GM19099 (cell line): ENCODE data around the gene QPRT.

Source experiments
- POLR2A ChIP-seq: IDR thresholded peaks from 3 replicates; pipeline ENCODE4 v1.6.1; 2011; ENCODE audit warnings: low read depth; ENCODE audit not compliant: insufficient read length; ENCODE audit errors: extremely low read depth

The QPRT gene

GRCh38 chr16:29737713-29738112 is 58.7 kb downstream of the QPRT start:
- no peak for TF ChIP-seq POLR2A

- no peak for TF ChIP-seq POLR2A
Measured at GRCh38 chr16:29738514-29738913, 59.5 kb downstream of the QPRT start.

- TF ChIP-seq POLR2A, result no peak
Measured at GRCh38 chr16:29742683-29743275, 63.8 kb downstream of the QPRT start.

- TF ChIP-seq POLR2A, result no peak
Measured at GRCh38 chr16:29743475-29743826, 64.5 kb downstream of the QPRT start.

GRCh38 chr16:29743827-29744531 is 65.0 kb downstream of the QPRT start:
- TF ChIP-seq POLR2A, result no peak

- no peak for TF ChIP-seq POLR2A
Measured at GRCh38 chr16:29744541-29745101, 65.6 kb downstream of the QPRT start.

GRCh38 chr16:29745121-29745852 is 66.3 kb downstream of the QPRT start:
- TF ChIP-seq POLR2A, result no peak

GRCh38 chr16:29745853-29746345 is 66.9 kb downstream of the QPRT start, which contains the start of gene C16orf54:
Gene C16orf54, minus strand, starts transcription at chr16:29745990. Its CDS starts 1,039 bp downstream, at chr16:29744951.
- TF ChIP-seq POLR2A, result peak; percentile 55
